Glutamatergic neuron (in vitro differentiated cells): Measurements from ENCODE around the gene ZNF540. TPM values are rescaled to one million over a fixed set of nuclear protein-coding genes. Genes with fewer than 3 reads are reported as not detected.

Source experiments
- DNase-seq: peaks from one replicate; pipeline ENCODE4 v3.0.0; 2022
- H3K27ac Mint-ChIP-seq: one replicate; pipeline ENCODE4 v1.8.0; 2020; ENCODE audit warnings: mild to moderate bottlenecking, mixed read lengths, inconsistent platforms; ENCODE audit not compliant: unreplicated experiment
- H3K27me3 Mint-ChIP-seq: one replicate; pipeline ENCODE4 v1.8.0; 2020; ENCODE audit warnings: mild to moderate bottlenecking, moderate library complexity, mixed read lengths, inconsistent platforms; ENCODE audit not compliant: unreplicated experiment
- H3K36me3 Mint-ChIP-seq: one replicate; pipeline ENCODE4 v1.8.0; 2020; ENCODE audit warnings: mild to moderate bottlenecking, mixed read lengths, inconsistent platforms; ENCODE audit not compliant: unreplicated experiment
- H3K4me1 Mint-ChIP-seq: one replicate; pipeline ENCODE4 v1.8.0; 2020; ENCODE audit warnings: mild to moderate bottlenecking, low read depth, mixed read lengths, inconsistent platforms; ENCODE audit not compliant: unreplicated experiment
- H3K4me3 Mint-ChIP-seq: one replicate; pipeline ENCODE4 v1.8.0; 2020; ENCODE audit warnings: mild to moderate bottlenecking, mixed read lengths, inconsistent platforms; ENCODE audit not compliant: unreplicated experiment
- H3K9me3 Mint-ChIP-seq: one replicate; pipeline ENCODE4 v1.8.0; 2020; ENCODE audit warnings: mild to moderate bottlenecking, moderate library complexity, mixed read lengths, inconsistent platforms; ENCODE audit not compliant: unreplicated experiment
- CTCF ChIP-seq: fragments of 200-600 bp; sonication (generic); IDR thresholded peaks from one replicate; pipeline ENCODE4 v1.5.0; 2021; ENCODE audit not compliant: partially characterized antibody, unreplicated experiment
- total RNA-seq: library from RNA; stranded (reverse); fragmentation: NEBNext Ultra II Directional; extraction: Animal tissue kit (Norgen Biotek cat#: 25700); gene quantifications from one replicate; pipeline ENCODE4 v1.2.1, GENCODE V29; 2021; ENCODE audit not compliant: unreplicated experiment

ZNF540 gene
- total RNA-seq, 1 donor from 2014 or later = 2.7 TPM

DNA sequence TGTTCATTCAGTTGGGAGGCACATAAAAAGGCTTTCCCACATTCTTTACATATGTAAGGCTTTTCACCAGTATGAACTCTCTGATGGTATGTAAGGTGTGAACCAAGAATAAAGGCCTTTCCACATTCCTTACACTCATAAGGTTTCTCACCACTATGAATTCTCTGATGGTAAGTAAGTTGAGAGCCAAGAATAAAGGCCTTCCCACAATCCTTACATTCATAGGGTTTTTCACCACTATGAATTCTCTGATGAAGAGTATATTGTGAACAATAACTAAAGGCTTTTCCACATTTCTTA, 29.4 kb upstream of the ZNF540 start:
- H3K9me3 Mint-ChIP-seq = peaks cover 12% of the 10 kb centered on the region
- H3K4me1 Mint-ChIP-seq = no peaks in the 10 kb centered on the region
- no peak for DNase-seq
- H3K27ac Mint-ChIP-seq = no peak overlapping the region
- no peaks in the 10 kb centered on the region for H3K27me3 Mint-ChIP-seq
- peaks cover 71% of the 10 kb centered on the region for H3K36me3 Mint-ChIP-seq
- no peak for TF ChIP-seq CTCF
- H3K4me3 Mint-ChIP-seq = no peak overlapping the region

- no peak overlapping the region for H3K27ac Mint-ChIP-seq
- DNase-seq = no peak
- TF ChIP-seq CTCF = no peak
- H3K27me3 Mint-ChIP-seq = no peaks in the 10 kb centered on the region
- peaks cover 19% of the 10 kb centered on the region for H3K9me3 Mint-ChIP-seq
- peaks cover 56% of the 10 kb centered on the region for H3K36me3 Mint-ChIP-seq
- no peak overlapping the region for H3K4me3 Mint-ChIP-seq
- no peaks in the 10 kb centered on the region for H3K4me1 Mint-ChIP-seq
These were observed 22.5 kb upstream of the ZNF540 start for GRCh38 chr19:37572203-37572602.

DNA sequence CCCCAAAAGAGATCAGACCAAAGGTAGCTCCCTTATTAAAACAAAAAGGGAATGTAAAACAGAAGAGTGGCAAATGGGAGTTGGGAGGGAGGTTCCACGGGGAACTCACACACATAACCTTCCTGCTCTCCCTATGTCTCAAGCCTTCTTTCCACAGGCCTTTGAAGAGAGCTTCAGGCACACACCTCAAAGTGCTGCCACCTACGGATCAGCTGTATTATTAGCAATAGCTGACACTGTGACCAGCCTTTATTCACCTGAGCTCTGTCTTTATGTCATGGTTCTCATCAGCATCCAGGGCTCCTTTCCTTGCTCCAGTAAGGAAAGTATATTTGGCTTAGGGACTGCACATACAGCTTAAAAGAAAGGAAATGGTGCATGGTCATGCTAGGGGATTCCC, 11.3 kb upstream of the ZNF540 start:
- Mint-ChIP-seq H3K4me3 (no peak overlapping the region), H3K27me3 (no peaks in the 10 kb centered on the region), H3K27ac (no peak overlapping the region), H3K36me3 (peaks cover 39% of the 10 kb centered on the region), H3K9me3 (peaks cover 5% of the 10 kb centered on the region), H3K4me1 (no peaks in the 10 kb centered on the region)
- no peak for TF ChIP-seq CTCF
- DNase-seq = no peak

- DNase-seq = no peak
- no peak for TF ChIP-seq CTCF
- Mint-ChIP-seq H3K4me3 (peak overlapping the region; percentile 98), H3K36me3 (peaks cover 8% of the 10 kb centered on the region), H3K9me3 (peaks cover 16% of the 10 kb centered on the region), H3K27me3 (peaks cover 10% of the 10 kb centered on the region), H3K4me1 (peaks cover 5% of the 10 kb centered on the region), H3K27ac (peak overlapping the region; percentile 76)
These were observed 726 bp upstream of the ZNF540 start for GRCh38 chr19:37593996-37594303.

GRCh38 chr19:37594982-37595382, 306 bp downstream of the ZNF540 start:
- peaks cover 10% of the 10 kb centered on the region for H3K27me3 Mint-ChIP-seq
- peak overlapping the region; percentile 76 for H3K27ac Mint-ChIP-seq
- H3K36me3 Mint-ChIP-seq = peaks cover 3% of the 10 kb centered on the region
- TF ChIP-seq CTCF = no peak
- peak; percentile 43 for DNase-seq
- H3K4me3 Mint-ChIP-seq = peak overlapping the region; percentile 98
- H3K4me1 Mint-ChIP-seq = peaks cover 5% of the 10 kb centered on the region
- peaks cover 15% of the 10 kb centered on the region for H3K9me3 Mint-ChIP-seq
